Measurements from ENCODE around the gene TMEM190.
"Not testable (repeated sequence)": the region's sequence is repeated elsewhere in the genome, so short reads cannot be mapped to it uniquely, and the experiment has no call there.

- not testable (repeated sequence) for TF ChIP-seq CTCF (IDR thresholded peaks at IDR 0.05; ENCODE audit: insufficient read depth, low read depth, low read length); EZH2 (IDR thresholded peaks at IDR 0.05; ENCODE audit: insufficient read depth, low read length)
Observed at GRCh38 chr19:55328774-55329318, 47.8 kb upstream of the TMEM190 start.

Data from astrocyte (in vitro differentiated cells and primary cell).